GM18519 (cell line): ENCODE measurements around the gene AWAT2.
"Not testable (repeated sequence)": the region's sequence is repeated elsewhere in the genome, so short reads cannot be mapped to it uniquely, and the experiment has no call there.

ENCODE experiments used
- ATAC-seq: cut with Tn5 transposase; IDR thresholded peaks from one replicate; pipeline ENCODE4 v1.9.1; 2021; ENCODE audit warnings: mild to moderate bottlenecking, moderate library complexity; ENCODE audit not compliant: unreplicated experiment, low FRiP score

Gene AWAT2

GRCh38 chrX:70001708-70002341, 47.9 kb downstream of the AWAT2 start:
- ATAC-seq: no peak

- no peak for ATAC-seq
These were observed 48.5 kb downstream of the AWAT2 start for GRCh38 chrX:70001269-70001668.

- not testable (repeated sequence) for ATAC-seq
These were observed 51.4 kb downstream of the AWAT2 start for GRCh38 chrX:69998299-69998698.

GRCh38 chrX:69996113-69996468, 53.6 kb downstream of the AWAT2 start:
- ATAC-seq: no peak

GRCh38 chrX:69995362-69996112, 54.2 kb downstream of the AWAT2 start:
- no peak for ATAC-seq

- ATAC-seq: no peak
These were observed 56.2 kb downstream of the AWAT2 start for GRCh38 chrX:69993494-69993893.

GRCh38 chrX:69991685-69992084, 58.1 kb downstream of the AWAT2 start:
- no peak for ATAC-seq
